ENCODE data around the gene PIAS4.

Gene PIAS4

GRCh38 chr19:4027146-4027545 lies 19.6 kb downstream of the PIAS4 start:
- no peak for TF ChIP-seq CTCF (IDR thresholded peaks at IDR 0.05; ENCODE audit: low read depth, low read length)
- no peak for DNase-seq (ENCODE audit: extremely low read depth, low read depth)

GRCh38 chr19:4028334-4029246 lies 21.1 kb downstream of the PIAS4 start:
- no peak for DNase-seq (ENCODE audit: extremely low read depth, low read depth)
- TF ChIP-seq CTCF (IDR thresholded peaks at IDR 0.05; ENCODE audit: low read depth, low read length): no peak

- TF ChIP-seq CTCF (IDR thresholded peaks at IDR 0.05; ENCODE audit: low read depth, low read length): no peak
- no peak for DNase-seq (ENCODE audit: extremely low read depth, low read depth)
Measured at GRCh38 chr19:4029247-4029614, 21.7 kb downstream of the PIAS4 start.

GRCh38 chr19:4030552-4030951 lies 23.0 kb downstream of the PIAS4 start:
- TF ChIP-seq CTCF (IDR thresholded peaks at IDR 0.05; ENCODE audit: low read depth, low read length): no peak
- DNase-seq (ENCODE audit: extremely low read depth, low read depth): no peak

GRCh38 chr19:4030981-4031380 lies 23.4 kb downstream of the PIAS4 start:
- TF ChIP-seq CTCF (IDR thresholded peaks at IDR 0.05; ENCODE audit: low read depth, low read length): no peak
- DNase-seq (ENCODE audit: extremely low read depth, low read depth): no peak

GRCh38 chr19:4031420-4031819 lies 23.9 kb downstream of the PIAS4 start:
- TF ChIP-seq CTCF (IDR thresholded peaks at IDR 0.05; ENCODE audit: low read depth, low read length): no peak

GRCh38 chr19:4032436-4032835 lies 24.9 kb downstream of the PIAS4 start:
- no peak for DNase-seq (ENCODE audit: extremely low read depth, low read depth)
- TF ChIP-seq CTCF (IDR thresholded peaks at IDR 0.05; ENCODE audit: low read depth, low read length): no peak

More at GRCh38 chr19:4031420-4031819, 23.9 kb downstream of the PIAS4 start:
- no peak for DNase-seq (ENCODE audit: extremely low read depth, low read depth)

All from AG09319 (cell line).